Liver (tissue), 9 donors: Measurements from ENCODE around the gene KMT2A. TPM values are rescaled to one million over a fixed set of nuclear protein-coding genes. Genes with fewer than 3 reads are reported as not detected.

Experiments
- DNase-seq: peaks from one replicate; pipeline ENCODE4 v3.0.0-alpha.2; 2017; ENCODE audit warnings: low spot score
- H3K27ac ChIP-seq, 2 donors: one replicate each; pipeline ENCODE4 v1.7.0; 2013; ENCODE audit warnings: inconsistent platforms in 2 of 2, low read length in 2 of 2, control low read depth in 1 of 2, low read depth in 1 of 2, mild to moderate bottlenecking in 1 of 2
- H3K27me3 ChIP-seq, 4 donors: one replicate each; pipeline versions ENCODE4 v1.6.1 to v1.7.0; 2013; ENCODE audit warnings: low read length in 3 of 4, inconsistent platforms in 1 of 4, mild to moderate bottlenecking in 1 of 4, moderate library complexity in 1 of 4; ENCODE audit not compliant: control insufficient read depth in 4 of 4, insufficient read depth in 4 of 4
- H3K36me3 ChIP-seq, 4 donors: one replicate each; pipeline versions ENCODE4 v1.6.1 to v1.7.0; 2013; ENCODE audit warnings: low read length in 3 of 4, mild to moderate bottlenecking in 3 of 4, low read depth in 1 of 4, moderate library complexity in 1 of 4; ENCODE audit not compliant: control insufficient read depth in 4 of 4, insufficient read depth in 3 of 4
- H3K4me1 ChIP-seq, 4 donors: one replicate each; pipeline versions ENCODE4 v1.6.1 to v1.7.0; 2013; ENCODE audit warnings: low read length in 3 of 4, mild to moderate bottlenecking in 3 of 4, moderate library complexity in 1 of 4; ENCODE audit not compliant: control insufficient read depth in 4 of 4, insufficient read depth in 4 of 4
- H3K4me3 ChIP-seq, 3 donors: one replicate each; pipeline versions ENCODE4 v1.6.1 to v1.7.0; 2013; ENCODE audit warnings: low read length in 3 of 3, control low read depth in 1 of 3, low read depth in 1 of 3, mild to moderate bottlenecking in 1 of 3
- H3K9ac ChIP-seq, 2 donors: one replicate each; pipeline ENCODE4 v1.7.0; 2013; ENCODE audit warnings: low read length in 2 of 2, mild to moderate bottlenecking in 2 of 2, moderate library complexity in 2 of 2, control low read depth in 1 of 2, low read depth in 1 of 2
- H3K9me3 ChIP-seq, 4 donors: one replicate each; pipeline versions ENCODE4 v1.6.1 to v1.7.0; 2013; ENCODE audit warnings: low read length in 3 of 4; ENCODE audit not compliant: control insufficient read depth in 4 of 4
- ATF3 ChIP-seq: IDR thresholded peaks from 2 replicates; pipeline ENCODE4 v1.6.1; 2016; ENCODE audit warnings: antibody characterized with exemption
- CTCF ChIP-seq: fragments of 150-350 bp; IDR thresholded peaks from 2 replicates; pipeline ENCODE4 v1.5.1; 2017; ENCODE audit warnings: improper control_type of control experiment, low read depth, low read length; ENCODE audit not compliant: missing input control
- EGR1 ChIP-seq, 2 donors: IDR thresholded peaks; 2 replicates each; pipeline ENCODE4 v1.6.1; 2016 to 2018; ENCODE audit warnings: antibody characterized with exemption in 2 of 2, low read depth in 2 of 2
- FOXA1 ChIP-seq: IDR thresholded peaks from 2 replicates; pipeline ENCODE4 v1.6.1; 2016; ENCODE audit warnings: antibody characterized with exemption
- FOXA2 ChIP-seq: IDR thresholded peaks from 2 replicates; pipeline ENCODE4 v1.6.1; 2016; ENCODE audit warnings: antibody characterized with exemption
- GABPA ChIP-seq, 2 donors: IDR thresholded peaks in 1 of 2; conservative IDR thresholded peaks in 1 of 2; 2 replicates each; pipeline ENCODE4 v1.6.1; 2016; ENCODE audit warnings: antibody characterized with exemption in 2 of 2, mild to moderate bottlenecking in 1 of 2, moderate library complexity in 1 of 2
- HNF4A ChIP-seq, 2 donors: conservative IDR thresholded peaks; 2 replicates each; pipeline ENCODE4 v1.6.1; 2016; ENCODE audit warnings: antibody characterized with exemption in 2 of 2, mild to moderate bottlenecking in 2 of 2
- HNF4G ChIP-seq: IDR thresholded peaks from 2 replicates; pipeline ENCODE4 v1.6.1; 2016; ENCODE audit warnings: antibody characterized with exemption
- JUND ChIP-seq, 2 donors: IDR thresholded peaks; 2 replicates each; pipeline ENCODE4 v1.6.1; 2016; ENCODE audit warnings: antibody characterized with exemption in 2 of 2
- MAX ChIP-seq: IDR thresholded peaks from 2 replicates; pipeline ENCODE4 v1.6.1; 2016; ENCODE audit warnings: antibody characterized with exemption
- NR2F2 ChIP-seq: IDR thresholded peaks from 2 replicates; pipeline ENCODE4 v1.6.1; 2016; ENCODE audit warnings: antibody characterized with exemption
- RAD21 ChIP-seq, 2 donors: IDR thresholded peaks; 2 replicates each; pipeline ENCODE4 v1.6.1; 2016; ENCODE audit warnings: antibody characterized with exemption in 2 of 2, mild to moderate bottlenecking in 2 of 2
- REST ChIP-seq: IDR thresholded peaks from 2 replicates; pipeline ENCODE4 v1.6.1; 2016; ENCODE audit warnings: antibody characterized with exemption, mild to moderate bottlenecking
- RXRA ChIP-seq, 2 donors: IDR thresholded peaks; 2 replicates each; pipeline ENCODE4 v1.6.1; 2017 to 2018; ENCODE audit warnings: antibody characterized with exemption in 2 of 2, mild to moderate bottlenecking in 1 of 2
- SP1 ChIP-seq: IDR thresholded peaks from 2 replicates; pipeline ENCODE4 v1.6.1; 2018; ENCODE audit warnings: antibody characterized with exemption, mild to moderate bottlenecking
- TAF1 ChIP-seq: conservative IDR thresholded peaks from 2 replicates; pipeline ENCODE4 v1.6.1; 2016; ENCODE audit warnings: antibody characterized with exemption, mild to moderate bottlenecking
- YY1 ChIP-seq: IDR thresholded peaks from 2 replicates; pipeline ENCODE4 v1.6.1; 2016; ENCODE audit warnings: antibody characterized with exemption, mild to moderate bottlenecking
- ZBTB33 ChIP-seq: IDR thresholded peaks from 2 replicates; pipeline ENCODE4 v1.6.1; 2016; ENCODE audit warnings: antibody characterized with exemption
- WGBS: extraction: QIAGEN DNeasy Blood & Tissue Kit; methylation state at CpG from one replicate; pipeline ENCODE4 v1.1.7; 2013; 5-methylcytosine and 5-hydroxymethylcytosine counted together
- polyA plus RNA-seq, 2 donors: library from polyadenylated mRNA; stranded (reverse) in 1 of 2; unstranded in 1 of 2; fragments of 200-250 nt in 1 of 2; fragments of >200 nt in 1 of 2; fragmentation: Nextera tagmentation in 1 of 2; extraction: Ambion mirVana in 1 of 2; gene quantifications; one replicate each; pipeline versions ENCODE4 v1.2.1 to v1.2.3, GENCODE V29; 2013 to 2015
- total RNA-seq, 2 donors: library from RNA; depleted of rRNA; stranded (reverse); fragments of >200 nt; gene quantifications; one replicate each; pipeline ENCODE4 v1.2.3, GENCODE V29; 2014
- donor health status: healthy.
- donor health status: healthy.
- donor health status: healthy.
- donor health status: healthy.
- donor health status: healthy.

Gene KMT2A
- total and polyA plus RNA-seq, 4 donors: 4.3 to 27.9 (median 12.9) TPM

- TF ChIP-seq CTCF (no peak), HNF4G (no peak), JUND (IDR thresholded peaks at IDR 0.05) (peak in 1 of 2 donors; percentile 52), RXRA (IDR thresholded peaks at IDR 0.05) (no peak), REST (no peak), YY1 (no peak), FOXA1 (no peak), RAD21 (IDR thresholded peaks at IDR 0.05) (no peak), NR2F2 (no peak)
Observed at GRCh38 chr11:118526688-118527087, 90.4 kb downstream of the KMT2A start (continued).

GRCh38 chr11:118527109-118527508 lies 90.8 kb downstream of the KMT2A start, which contains the start of gene TTC36:
TTC36 (plus strand) TSS chr11:118527474; CDS start chr11:118527495, 21 bp downstream.
- H3K27ac ChIP-seq: peak within 1 kb of the TSS; percentile 74 to 85
- H3K4me1 ChIP-seq: peaks cover 22 to 78% (median 69%) of the 10 kb centered on the region in 4 donors
- peak within 1 kb of the TSS; percentile 52 to 84 (median 75) for H3K4me3 ChIP-seq
- no peaks in the 10 kb centered on the region for H3K9me3 ChIP-seq
- peaks cover 0 to 8% (median 2%) of the 10 kb centered on the region in 4 donors for H3K36me3 ChIP-seq
- peak within 1 kb of the TSS; percentile 34 to 88 for H3K9ac ChIP-seq
- TF ChIP-seq HNF4A (conservative IDR thresholded peaks at IDR 0.05) (peak; percentile 64 to 73), RXRA (IDR thresholded peaks at IDR 0.05) (peak; percentile 89 to 90), HNF4G (no peak), EGR1 (IDR thresholded peaks at IDR 0.05; ENCODE audit: low read depth in 2 of 2) (no peak), TAF1 (no peak), NR2F2 (peak; percentile 66), JUND (IDR thresholded peaks at IDR 0.05) (peak; percentile 52 to 60), REST (peak; percentile 14), ZBTB33 (no peak), RAD21 (IDR thresholded peaks at IDR 0.05) (peak in 1 of 2 donors; percentile 41), SP1 (peak; percentile 88), FOXA2 (peak; percentile 66), FOXA1 (peak; percentile 63), MAX (peak; percentile 62), ATF3 (no peak), GABPA (IDR thresholded peaks at IDR 0.05 in 1 of 2, conservative IDR thresholded peaks at IDR 0.05 in 1 of 2) (peak in 1 of 2 donors; percentile 67), CTCF (no peak), YY1 (peak; percentile 72)
- H3K27me3 ChIP-seq: no peaks in the 10 kb centered on the region
- 25% methylated on average over 3 of the region's 3 CpGs for WGBS
- no peak for DNase-seq
